B cell (primary cell): ENCODE results near the gene FHIT.

ENCODE experiments used
- CTCF ChIP-seq: fragments of 200-600 bp; IDR thresholded peaks from one replicate; pipeline ENCODE4 v1.8.0; 2022; ENCODE audit warnings: antibody characterized with exemption, mild to moderate bottlenecking
- EZH2 ChIP-seq: IDR thresholded peaks from 2 replicates; pipeline ENCODE4 v1.6.1; 2012; ENCODE audit warnings: borderline replicate concordance, low read depth, mild to moderate bottlenecking, moderate library complexity, low read length; ENCODE audit not compliant: insufficient read depth, poor library complexity, severe bottlenecking

GRCh38 chr3:59751606-59752005 is 1499.6 kb downstream of the FHIT start:
- TF ChIP-seq EZH2, result no peak
- no peak for TF ChIP-seq CTCF
